H1 (cell line): Measurements from ENCODE around the gene CYGB. TPM values are rescaled to one million over a fixed set of nuclear protein-coding genes. Genes with fewer than 3 reads are reported as not detected.

Experiments used
- CTCF ChIA-PET: fragments of 300-600 bp; sonication (Branson Sonifier 250); formaldehyde crosslinking; loops from one replicate; lab custom pipeline; 2021; ENCODE audit not compliant: partially characterized antibody; lab: Charles Lee
- POLR2A ChIA-PET: fragments of 300-600 bp; sonication (Branson Sonifier 250); formaldehyde crosslinking; loops from one replicate; lab custom pipeline; 2021; ENCODE audit warnings: inconsistent platforms; ENCODE audit not compliant: partially characterized antibody; lab: Charles Lee
- DNase-seq, 2 experiments: peaks; one replicate each; pipeline versions ENCODE4 v3.0.0 to v3.0.0-alpha.2; 2010 to 2022; ENCODE audit warnings: low spot score in 2 of 2, low read depth in 1 of 2, mixed read lengths in 1 of 2
- FAIRE-seq: peaks from 2 replicates; lab custom pipeline; 2011; peaks lifted over from hg19 to GRCh38; lab: Jason Lieb, UNC
- H2AFZ ChIP-seq: 2 replicates; pipeline ENCODE4 v1.8.1; 2012; ENCODE audit warnings: low read length, inconsistent platforms
- H2AK5ac ChIP-seq: 2 replicates; pipeline ENCODE4 v1.6.1; 2013; ENCODE audit warnings: low read depth, low read length
- H2BK120ac ChIP-seq: replicated peaks from 2 replicates; pipeline ENCODE3; 2013; ENCODE audit warnings: low read depth, low read length, inconsistent platforms
- H2BK12ac ChIP-seq: 2 replicates; pipeline ENCODE4 v1.6.1; 2013; ENCODE audit warnings: low read depth, low read length
- H2BK15ac ChIP-seq: 2 replicates; pipeline ENCODE4 v1.6.1; 2013; ENCODE audit warnings: low read length
- H2BK20ac ChIP-seq: 2 replicates; pipeline ENCODE4 v1.6.1; 2013; ENCODE audit warnings: low read length
- H2BK5ac ChIP-seq: 2 replicates; pipeline ENCODE4 v1.6.1; 2013; ENCODE audit warnings: low read depth, low read length
- H3K14ac ChIP-seq: 2 replicates; pipeline ENCODE4 v1.6.1; 2013; ENCODE audit warnings: inconsistent platforms; ENCODE audit not compliant: insufficient read length
- H3K18ac ChIP-seq: 2 replicates; pipeline ENCODE4 v1.6.1; 2013; ENCODE audit warnings: low read length; ENCODE audit errors: extremely low read depth
- H3K23ac ChIP-seq: 2 replicates; pipeline ENCODE4 v1.6.1; 2013; ENCODE audit warnings: inconsistent platforms; ENCODE audit not compliant: insufficient read length
- H3K23me2 ChIP-seq: 2 replicates; pipeline ENCODE4 v1.6.1; 2013; ENCODE audit warnings: low read depth, low read length
- H3K27ac ChIP-seq: 2 replicates; pipeline ENCODE4 v1.6.1; 2011; ENCODE audit warnings: low read depth, low read length, inconsistent platforms
- H3K27me3 ChIP-seq, 4 experiments: replicated peaks in 1 of 4; 1 replicate in 1 of 4; 2 replicates in 3 of 4; pipeline versions ENCODE4 v1.6.1 to v1.8.1; 2011 to 2013; ENCODE audit warnings: low read length in 3 of 4, mild to moderate bottlenecking in 3 of 4, inconsistent platforms in 2 of 4, mixed read lengths in 2 of 4, moderate library complexity in 1 of 4; ENCODE audit not compliant: control insufficient read depth in 3 of 4, insufficient read depth in 3 of 4; ENCODE audit errors: extremely low read depth in 1 of 4
- H3K36me3 ChIP-seq, 4 experiments: 2 replicates each; pipeline versions ENCODE4 v1.6.1 to v1.8.1; 2011 to 2013; ENCODE audit warnings: mild to moderate bottlenecking in 4 of 4, low read length in 3 of 4, moderate library complexity in 2 of 4, control low read depth in 1 of 4, inconsistent platforms in 1 of 4; ENCODE audit not compliant: insufficient read depth in 4 of 4, control insufficient read depth in 2 of 4
- H3K4ac ChIP-seq: replicated peaks from 2 replicates; pipeline ENCODE3; 2013; ENCODE audit warnings: low read length, low read depth, mixed read lengths, inconsistent platforms; ENCODE audit not compliant: insufficient read length
- H3K4me1 ChIP-seq, 4 experiments: replicated peaks in 1 of 4; 1 replicate in 1 of 4; 2 replicates in 3 of 4; pipeline versions ENCODE4 v1.6.1 to v1.8.1; 2011 to 2013; ENCODE audit warnings: low read length in 3 of 4, inconsistent platforms in 2 of 4, mixed read lengths in 1 of 4; ENCODE audit not compliant: insufficient read depth in 4 of 4, control insufficient read depth in 3 of 4
- H3K4me2 ChIP-seq, 2 experiments: 2 replicates each; pipeline versions ENCODE4 v1.6.1 to v1.8.1; 2011 to 2013; ENCODE audit warnings: low read depth in 2 of 2, low read length in 2 of 2, control low read depth in 1 of 2, inconsistent platforms in 1 of 2, mild to moderate bottlenecking in 1 of 2; ENCODE audit not compliant: insufficient read depth in 1 of 2
- H3K4me3 ChIP-seq, 4 experiments: fragments of 200-600, 300-600 bp in 1 of 4; sonication (generic), shearing (Covaris generic), sonication (Bioruptor Twin) in 1 of 4; 2 replicates each; pipeline versions ENCODE4 v1.5.1 to v1.8.1; 2011 to 2016; ENCODE audit warnings: low read length in 4 of 4, low read depth in 3 of 4, control low read depth in 2 of 4, inconsistent platforms in 2 of 4, mild to moderate bottlenecking in 2 of 4, mixed read lengths in 1 of 4, moderate library complexity in 1 of 4; ENCODE audit not compliant: insufficient read depth in 2 of 4; ENCODE audit errors: extremely low read depth in 1 of 4
- H3K56ac ChIP-seq: replicated peaks from 2 replicates; pipeline ENCODE3; 2013; ENCODE audit warnings: low read depth, mild to moderate bottlenecking, mixed read lengths, low read length, inconsistent platforms; ENCODE audit not compliant: insufficient read length
- H3K79me1 ChIP-seq: 2 replicates; pipeline ENCODE4 v1.6.1; 2013; ENCODE audit warnings: low read depth, low read length, control low read depth
- H3K79me2 ChIP-seq, 2 experiments: 2 replicates each; pipeline versions ENCODE4 v1.6.1 to v1.8.1; 2012 to 2013; ENCODE audit warnings: low read length in 2 of 2, mild to moderate bottlenecking in 2 of 2, inconsistent platforms in 1 of 2; ENCODE audit not compliant: insufficient read depth in 2 of 2, control insufficient read depth in 1 of 2
- H3K9ac ChIP-seq, 4 experiments: replicated peaks in 1 of 4; 1 replicate in 1 of 4; 2 replicates in 3 of 4; pipeline versions ENCODE4 v1.6.1 to v1.8.1; 2011 to 2013; ENCODE audit warnings: low read depth in 3 of 4, low read length in 3 of 4, control low read depth in 2 of 4, mild to moderate bottlenecking in 2 of 4, moderate library complexity in 2 of 4, inconsistent platforms in 1 of 4; ENCODE audit errors: extremely low read depth in 1 of 4
- H3K9me3 ChIP-seq, 2 experiments: 2 replicates each; pipeline versions ENCODE4 v1.6.1 to v1.8.1; 2012 to 2013; ENCODE audit warnings: mild to moderate bottlenecking in 2 of 2, moderate library complexity in 2 of 2, control low read depth in 1 of 2, inconsistent platforms in 1 of 2, low read depth in 1 of 2, low read length in 1 of 2, mixed read lengths in 1 of 2; ENCODE audit not compliant: insufficient read depth in 2 of 2
- H4K20me1 ChIP-seq, 2 experiments: replicated peaks in 1 of 2; 2 replicates each; pipeline versions ENCODE3 to v1.8.1; 2011 to 2013; ENCODE audit warnings: inconsistent platforms in 2 of 2, low read length in 2 of 2, mild to moderate bottlenecking in 1 of 2; ENCODE audit not compliant: insufficient read depth in 2 of 2, control insufficient read depth in 1 of 2
- H4K5ac ChIP-seq: 2 replicates; pipeline ENCODE4 v1.6.1; 2013; ENCODE audit warnings: low read length, low read depth, mixed read lengths, inconsistent platforms; ENCODE audit not compliant: insufficient read length
- H4K8ac ChIP-seq: 2 replicates; pipeline ENCODE4 v1.8.0; 2013; ENCODE audit warnings: mild to moderate bottlenecking, moderate library complexity, low read length, inconsistent platforms; ENCODE audit not compliant: insufficient read depth; ENCODE audit errors: extremely low read depth
- H4K91ac ChIP-seq: replicated peaks from 2 replicates; pipeline ENCODE3; 2013; ENCODE audit warnings: low read length, mixed read lengths, inconsistent platforms; ENCODE audit not compliant: insufficient read length
- ASH2L ChIP-seq: fragments of 200-600, 300-600 bp; sonication (generic); IDR thresholded peaks from one replicate; pipeline ENCODE4 v1.7.1; 2017; ENCODE audit warnings: low read length
- CEBPB ChIP-seq: IDR thresholded peaks from 2 replicates; pipeline ENCODE4 v1.6.1; 2012; ENCODE audit warnings: low read depth, low read length
- EZH2 ChIP-seq: fragments of 200-600 bp; sonication (generic); IDR thresholded peaks from 2 replicates; pipeline ENCODE4 v1.7.1; 2012; ENCODE audit warnings: low read depth, mild to moderate bottlenecking, moderate library complexity, low read length, inconsistent platforms; ENCODE audit not compliant: severe bottlenecking
- GTF2F1 ChIP-seq: IDR thresholded peaks from 2 replicates; pipeline ENCODE4 v1.6.1; 2012; ENCODE audit warnings: low read depth, low read length, improper control_type of control experiment, borderline replicate concordance
- HDAC2 ChIP-seq, 2 experiments: fragments of 300-600 bp in 1 of 2; sonication (generic) in 1 of 2; IDR thresholded peaks; 2 replicates each; pipeline ENCODE4 v1.6.1; 2011 to 2012; ENCODE audit warnings: low read depth in 2 of 2, low read length in 2 of 2, mild to moderate bottlenecking in 2 of 2, moderate library complexity in 2 of 2, borderline replicate concordance in 1 of 2, inconsistent platforms in 1 of 2
- KDM1A ChIP-seq: fragments of 200-600, 300-600 bp; sonication (generic); IDR thresholded peaks from 2 replicates; pipeline ENCODE4 v1.7.1; 2016; ENCODE audit warnings: mild to moderate bottlenecking, low read length, borderline replicate concordance
- SIN3A ChIP-seq, 2 experiments: IDR thresholded peaks in 1 of 2; conservative IDR thresholded peaks in 1 of 2; 2 replicates each; pipeline ENCODE4 v1.6.1; 2011 to 2012; ENCODE audit warnings: low read length in 2 of 2, improper control_type of control experiment in 1 of 2, low read depth in 1 of 2, mild to moderate bottlenecking in 1 of 2
- SP2 ChIP-seq: IDR thresholded peaks from 2 replicates; pipeline ENCODE4 v1.6.1; 2012; ENCODE audit warnings: mild to moderate bottlenecking, low read length, inconsistent platforms
- YY1 ChIP-seq: IDR thresholded peaks from 2 replicates; pipeline ENCODE4 v1.6.1; 2011; ENCODE audit warnings: low read depth, mild to moderate bottlenecking, low read length
- WGBS, 2 experiments: shearing (Covaris generic) in 1 of 2; methylation state at CpG; one replicate each; pipeline versions ENCODE4 v1.1.6 to v1.1.7; 2013 to 2015; ENCODE audit warnings: low lambda C conversion rate in 2 of 2, mixed read lengths in 2 of 2, inconsistent platforms in 1 of 2, low coverage in 1 of 2, missing lambda C conversion rate in 1 of 2; ENCODE audit not compliant: insufficient replicate concordance in 2 of 2, insufficient coverage in 1 of 2, insufficient read length in 1 of 2; ENCODE audit errors: extremely low coverage in 1 of 2, missing lambda C conversion rate in 1 of 2; 5-methylcytosine and 5-hydroxymethylcytosine counted together
- polyA plus RNA-seq, 7 experiments: library from polyadenylated mRNA; depleted of rRNA in 3 of 7; stranded (reverse) in 5 of 7; unstranded in 2 of 7; fragments of >200 nt in 5 of 7; fragments of 200-250 nt in 2 of 7; gene quantifications; 1 replicate in 5 of 7; 2 replicates in 1 of 7; 4 replicates in 1 of 7; pipeline versions ENCODE4 v1.2.1 to v1.2.3, GENCODE V29; 2011 to 2013; ENCODE audit warnings: missing spikeins in 2 of 7, mixed read lengths in 2 of 7
- total RNA-seq: library from RNA; stranded (reverse); fragmentation: NEBNext Ultra II Directional; extraction: Animal tissue kit (Norgen Biotek cat#: 25700); gene quantifications from 2 replicates; pipeline ENCODE4 v1.2.1, GENCODE V29; 2021
- TF ChIP-seq, protein P1 (sequence below): IDR thresholded peaks from 2 replicates; pipeline ENCODE4 v1.6.1; 2012; ENCODE audit warnings: low read length, inconsistent platforms
- TF ChIP-seq, protein P2 (sequence below): IDR thresholded peaks from 2 replicates; pipeline ENCODE4 v1.6.1; 2012; ENCODE audit warnings: inconsistent platforms

Gene CYGB
- total and polyA plus RNA-seq, 2 of the 8 experiments (the other 6 are each of a cell fraction or from before 2014, with no cell fraction given) = 2.7 to 3.7 TPM

- H3K4me2 ChIP-seq = no peak overlapping the region
- H3K27ac ChIP-seq = no peak overlapping the region
- H4K91ac ChIP-seq = no peak overlapping the region
- no peak overlapping the region for H3K4ac ChIP-seq
- H2BK15ac ChIP-seq = no peak overlapping the region
- ChIA-PET CTCF (interaction anchor here (0.7 to 11.0 kb wide), 12 partner anchors 10 to 80 kb away, joined by 3 to 192 read pairs (median 5); partner anchors contain the start of genes AANAT, RHBDF2 and UBE2O), POLR2A (interaction anchor here (0.9 to 3.4 kb wide), 7 partner anchors 9 to 79 kb away, joined by 3 to 11 read pairs (median 4); partner anchors contain the start of gene AANAT)
- no peak overlapping the region for H2BK120ac ChIP-seq
- H4K5ac ChIP-seq = no peak overlapping the region
- no peak overlapping the region for H3K18ac ChIP-seq
- DNase-seq = no peak
- H3K79me1 ChIP-seq = no peaks in the 10 kb centered on the region
- no peak overlapping the region for H2BK20ac ChIP-seq
- no peak overlapping the region for H2BK12ac ChIP-seq
- H2AFZ ChIP-seq = no peak overlapping the region
- no peak overlapping the region for H3K23ac ChIP-seq
- H3K36me3 ChIP-seq = peaks cover 0 to 2% (median 1%) of the 10 kb centered on the region in 4 experiments; a peak in 1 of 8 replicates
- H3K9ac ChIP-seq = no peak overlapping the region
- H3K4me3 ChIP-seq = no peak overlapping the region
- no peak for FAIRE-seq
- H2BK5ac ChIP-seq = no peak overlapping the region
- no peaks in the 10 kb centered on the region for H3K27me3 ChIP-seq
- H3K23me2 ChIP-seq = no peaks in the 10 kb centered on the region
- no peak overlapping the region for H4K8ac ChIP-seq
- H3K9me3 ChIP-seq = no peaks in the 10 kb centered on the region
- H2AK5ac ChIP-seq = no peak overlapping the region
- peaks cover 0 to 6% of the 10 kb centered on the region in 2 experiments for H4K20me1 ChIP-seq
- 85% methylated on average over 10 of the region's 10 CpGs; no CpG with 5 or more reads in 1 of the 2 experiments for WGBS, 2 experiments
- no peaks in the 10 kb centered on the region for H3K4me1 ChIP-seq
- H3K56ac ChIP-seq = no peak overlapping the region
- H3K79me2 ChIP-seq = no peaks in the 10 kb centered on the region
- no peak overlapping the region for H3K14ac ChIP-seq
- TF ChIP-seq KDM1A (no peak), ASH2L (no peak), HDAC2 (IDR thresholded peaks at IDR 0.05; ENCODE audit: borderline replicate concordance in 1 of 2, low read depth in 2 of 2, low read length in 2 of 2) (no peak), GTF2F1 (no peak), CEBPB (no peak), SIN3A (conservative IDR thresholded peaks at IDR 0.05 in 1 of 2, IDR thresholded peaks at IDR 0.05 in 1 of 2; ENCODE audit: low read depth in 1 of 2, low read length in 2 of 2) (no peak), YY1 (no peak), SP2 (no peak), EZH2 (no peak)
- TF ChIP-seq, protein P1, sequence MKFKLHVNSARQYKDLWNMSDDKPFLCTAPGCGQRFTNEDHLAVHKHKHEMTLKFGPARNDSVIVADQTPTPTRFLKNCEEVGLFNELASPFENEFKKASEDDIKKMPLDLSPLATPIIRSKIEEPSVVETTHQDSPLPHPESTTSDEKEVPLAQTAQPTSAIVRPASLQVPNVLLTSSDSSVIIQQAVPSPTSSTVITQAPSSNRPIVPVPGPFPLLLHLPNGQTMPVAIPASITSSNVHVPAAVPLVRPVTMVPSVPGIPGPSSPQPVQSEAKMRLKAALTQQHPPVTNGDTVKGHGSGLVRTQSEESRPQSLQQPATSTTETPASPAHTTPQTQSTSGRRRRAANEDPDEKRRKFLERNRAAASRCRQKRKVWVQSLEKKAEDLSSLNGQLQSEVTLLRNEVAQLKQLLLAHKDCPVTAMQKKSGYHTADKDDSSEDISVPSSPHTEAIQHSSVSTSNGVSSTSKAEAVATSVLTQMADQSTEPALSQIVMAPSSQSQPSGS = no peak
- TF ChIP-seq, protein P2, sequence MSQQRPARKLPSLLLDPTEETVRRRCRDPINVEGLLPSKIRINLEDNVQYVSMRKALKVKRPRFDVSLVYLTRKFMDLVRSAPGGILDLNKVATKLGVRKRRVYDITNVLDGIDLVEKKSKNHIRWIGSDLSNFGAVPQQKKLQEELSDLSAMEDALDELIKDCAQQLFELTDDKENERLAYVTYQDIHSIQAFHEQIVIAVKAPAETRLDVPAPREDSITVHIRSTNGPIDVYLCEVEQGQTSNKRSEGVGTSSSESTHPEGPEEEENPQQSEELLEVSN = no peak
Observed at GRCh38 chr17:76478097-76478496, 59.4 kb downstream of the CYGB start.
